Muscle of leg (tissue), 11 donors: Measurements from ENCODE around the gene PPP1R15A. TPM values are rescaled to one million over a fixed set of nuclear protein-coding genes. Genes with fewer than 3 reads are reported as not detected.
A peak's percentile ranks its signal among the peaks of the same experiment; 100 is the strongest.
"Not testable (repeated sequence)": the region's sequence is repeated elsewhere in the genome, so short reads cannot be mapped to it uniquely, and the experiment has no call there.

Experiments used
- DNase-seq: peaks from one replicate; pipeline ENCODE4 v3.0.0; 2013
- H3K27ac ChIP-seq: one replicate; pipeline ENCODE4 v1.5.1; 2013; ENCODE audit warnings: mild to moderate bottlenecking, low read length, control low read depth
- H3K27me3 ChIP-seq: one replicate; pipeline ENCODE4 v1.6.1; 2013; ENCODE audit warnings: low read length; ENCODE audit not compliant: control insufficient read depth, insufficient read depth
- H3K36me3 ChIP-seq: one replicate; pipeline ENCODE4 v1.6.1; 2013; ENCODE audit warnings: low read length; ENCODE audit not compliant: control insufficient read depth, insufficient read depth
- H3K4me1 ChIP-seq: one replicate; pipeline ENCODE4 v1.6.1; 2013; ENCODE audit warnings: low read length; ENCODE audit not compliant: control insufficient read depth, insufficient read depth
- H3K4me3 ChIP-seq: one replicate; pipeline ENCODE4 v1.5.1; 2013; ENCODE audit warnings: low read length, control low read depth
- H3K9me3 ChIP-seq: replicated peaks from 2 replicates; pipeline ENCODE4 v1.6.1; 2013; ENCODE audit warnings: low read depth, low read length; ENCODE audit not compliant: control insufficient read depth
- WGBS: methylation state at CpG from one replicate; pipeline ENCODE4 v1.1.5; 2013; ENCODE audit warnings: missing lambda C conversion rate; ENCODE audit not compliant: insufficient coverage; 5-methylcytosine and 5-hydroxymethylcytosine counted together
- polyA plus RNA-seq, 8 donors: library from polyadenylated mRNA; unstranded; fragments of 120-200 nt; gene quantifications; one replicate each; pipeline versions ENCODE4 v1.2.1 to v1.2.3, GENCODE V29; 2013; ENCODE audit warnings: inconsistent platforms in 1 of 8, low replicate concordance in 1 of 8; ENCODE audit not compliant: insufficient read length in 8 of 8, insufficient read depth in 1 of 8
- total RNA-seq: library from RNA; stranded (reverse); fragments of 120-200 nt; gene quantifications from one replicate; pipeline ENCODE4 v1.2.4, GENCODE V29; 2013

Gene PPP1R15A
- total and polyA plus RNA-seq, 9 donors, result 32.2 to 84.7 (median 53.4) TPM

- Histone ChIP-seq H3K27me3 (no peaks in the 10 kb centered on the region), H3K27ac (peak overlapping the region; percentile 1), H3K9me3 (no peaks in the 10 kb centered on the region), H3K36me3 (peaks cover 47% of the 10 kb centered on the region), H3K4me1 (peaks cover 32% of the 10 kb centered on the region), H3K4me3 (no peak overlapping the region)
- whole genome bisulfite sequencing, result no CpG with 5 or more reads among the region's 11 CpGs
- no peak for DNase-seq
Observed at GRCh38 chr19:48878196-48879024, 6.2 kb downstream of the PPP1R15A start.

GRCh38 chr19:48879025-48879637 is 6.9 kb downstream of the PPP1R15A start:
- no peak overlapping the region for H3K4me3 ChIP-seq
- H3K36me3 ChIP-seq, result peaks cover 40% of the 10 kb centered on the region
- WGBS, result 80% methylated on average over 2 of the region's 13 CpGs
- H3K4me1 ChIP-seq, result peaks cover 24% of the 10 kb centered on the region
- DNase-seq, result no peak
- no peaks in the 10 kb centered on the region for H3K9me3 ChIP-seq
- H3K27me3 ChIP-seq, result no peaks in the 10 kb centered on the region
- H3K27ac ChIP-seq, result no peak overlapping the region

GRCh38 chr19:48879696-48880095 is 7.5 kb downstream of the PPP1R15A start:
- DNase-seq, H3K4me3 ChIP-seq, H3K27me3 ChIP-seq, H3K27ac ChIP-seq, H3K9me3 ChIP-seq: not testable (repeated sequence)
- WGBS, result 93% methylated on average over 3 of the region's 9 CpGs
- peaks cover 34% of the 10 kb centered on the region for H3K36me3 ChIP-seq
- peaks cover 19% of the 10 kb centered on the region for H3K4me1 ChIP-seq

GRCh38 chr19:48881741-48882657 is 9.8 kb downstream of the PPP1R15A start:
- no peak overlapping the region for H3K4me3 ChIP-seq
- no peak for DNase-seq
- no peaks in the 10 kb centered on the region for H3K27me3 ChIP-seq
- WGBS, result 78% methylated on average over 26 of the region's 30 CpGs
- no peaks in the 10 kb centered on the region for H3K4me1 ChIP-seq
- peaks cover 12% of the 10 kb centered on the region for H3K36me3 ChIP-seq
- H3K27ac ChIP-seq, result no peak overlapping the region
- H3K9me3 ChIP-seq, result no peaks in the 10 kb centered on the region

GRCh38 chr19:48883726-48884125 is 11.5 kb downstream of the PPP1R15A start:
- H3K4me1 ChIP-seq, result no peaks in the 10 kb centered on the region
- H3K27ac ChIP-seq, result no peak overlapping the region
- H3K36me3 ChIP-seq, result peaks cover 4% of the 10 kb centered on the region
- no peaks in the 10 kb centered on the region for H3K27me3 ChIP-seq
- H3K9me3 ChIP-seq, result no peaks in the 10 kb centered on the region
- WGBS, result 81% methylated on average over 3 of the region's 7 CpGs
- no peak for DNase-seq
- no peak overlapping the region for H3K4me3 ChIP-seq

- Histone ChIP-seq H3K4me3 (no peak overlapping the region), H3K27me3 (no peaks in the 10 kb centered on the region), H3K9me3 (no peaks in the 10 kb centered on the region), H3K36me3 (no peaks in the 10 kb centered on the region), H3K4me1 (no peaks in the 10 kb centered on the region), H3K27ac (no peak overlapping the region)
- DNase-seq, result no peak
- WGBS, result 93% methylated on average over 16 of the region's 21 CpGs
Observed at GRCh38 chr19:48887861-48888612, 15.8 kb downstream of the PPP1R15A start.

- not testable (repeated sequence) for H3K27ac ChIP-seq, H3K4me3 ChIP-seq, H3K36me3 ChIP-seq, H3K4me1 ChIP-seq, H3K9me3 ChIP-seq, DNase-seq, H3K27me3 ChIP-seq
- WGBS, result no CpG with 5 or more reads among the region's 3 CpGs
Observed at GRCh38 chr19:48889496-48889895, 17.3 kb downstream of the PPP1R15A start.

GRCh38 chr19:48890551-48890950 is 18.3 kb downstream of the PPP1R15A start:
- peaks cover 12% of the 10 kb centered on the region for H3K27me3 ChIP-seq

GRCh38 chr19:48895226-48895625 is 23.0 kb downstream of the PPP1R15A start:
- Histone ChIP-seq H3K36me3 (no peaks in the 10 kb centered on the region), H3K27ac (no peak overlapping the region), H3K4me1 (peaks cover 11% of the 10 kb centered on the region), H3K27me3 (peaks cover 21% of the 10 kb centered on the region), H3K9me3 (no peaks in the 10 kb centered on the region), H3K4me3 (no peak overlapping the region)
- no peak for DNase-seq
- 70% methylated on average over 14 of the region's 21 CpGs for WGBS

More at GRCh38 chr19:48890551-48890950, 18.3 kb downstream of the PPP1R15A start:
- whole genome bisulfite sequencing, result 71% methylated on average over 1 of the region's 4 CpGs
- Histone ChIP-seq H3K4me3 (no peak overlapping the region), H3K36me3 (no peaks in the 10 kb centered on the region), H3K4me1 (peaks cover under 1% of the 10 kb centered on the region), H3K27ac (no peak overlapping the region), H3K9me3 (no peaks in the 10 kb centered on the region)
- DNase-seq, result no peak
